HG02970 (cell line): ENCODE measurements around the gene AK9.

Source experiments
- ATAC-seq: cut with Tn5 transposase; IDR thresholded peaks from one replicate; pipeline ENCODE4 v1.9.1; 2021; ENCODE audit warnings: mild to moderate bottlenecking, moderate library complexity, moderate number of reproducible peaks; ENCODE audit not compliant: unreplicated experiment, low FRiP score

Gene AK9

GRCh38 chr6:109485266-109485935 is 205.6 kb downstream of the AK9 start:
- ATAC-seq: no peak

- ATAC-seq: no peak
Measured at GRCh38 chr6:109484122-109484521, 206.9 kb downstream of the AK9 start.

GRCh38 chr6:109483735-109484057 is 207.3 kb downstream of the AK9 start:
- ATAC-seq: peak; percentile 4

GRCh38 chr6:109482905-109483734 is 207.9 kb downstream of the AK9 start, which contains the start of gene ZBTB24:
TSS of gene ZBTB24 (minus strand) at chr6:109483219. CDS start at chr6:109482026, 1,193 bp downstream.
- peak; percentile 89 for ATAC-seq

- ATAC-seq: no peak
Measured at GRCh38 chr6:109480993-109481480, 210.0 kb downstream of the AK9 start.

- ATAC-seq: no peak
Measured at GRCh38 chr6:109478841-109479624, 212.0 kb downstream of the AK9 start.

GRCh38 chr6:109478222-109478805 is 212.7 kb downstream of the AK9 start:
- ATAC-seq: no peak

- ATAC-seq: no peak
Measured at GRCh38 chr6:109477725-109478124, 213.3 kb downstream of the AK9 start.

- ATAC-seq: no peak
Measured at GRCh38 chr6:109477184-109477583, 213.8 kb downstream of the AK9 start.

GRCh38 chr6:109475625-109476024 is 215.4 kb downstream of the AK9 start:
- no peak for ATAC-seq

- no peak for ATAC-seq
Measured at GRCh38 chr6:109474995-109475394, 216.0 kb downstream of the AK9 start.

- no peak for ATAC-seq
Measured at GRCh38 chr6:109473120-109473519, 217.9 kb downstream of the AK9 start.

- ATAC-seq: no peak
Measured at GRCh38 chr6:109472132-109472995, 218.6 kb downstream of the AK9 start.

- ATAC-seq: no peak
Measured at GRCh38 chr6:109471105-109471810, 219.7 kb downstream of the AK9 start.

- ATAC-seq: no peak
Measured at GRCh38 chr6:109469591-109470189, 221.3 kb downstream of the AK9 start.

- no peak for ATAC-seq
Measured at GRCh38 chr6:109467696-109468095, 223.3 kb downstream of the AK9 start.

- no peak for ATAC-seq
Measured at GRCh38 chr6:109466212-109466923, 224.6 kb downstream of the AK9 start.

- ATAC-seq: no peak
Measured at GRCh38 chr6:109465772-109466171, 225.2 kb downstream of the AK9 start.
